Immature natural killer cell (primary cell): ENCODE data around the gene DPCD. TPM values are rescaled to one million over a fixed set of nuclear protein-coding genes. Genes with fewer than 3 reads are reported as not detected.
"Not testable (repeated sequence)": the region's sequence is repeated elsewhere in the genome, so short reads cannot be mapped to it uniquely, and the experiment has no call there.

Experiments
- DNase-seq, 3 donors: peaks; one replicate each; pipeline ENCODE4 v3.0.0; 2022; ENCODE audit warnings: mixed read lengths in 1 of 3
- H3K27ac Mint-ChIP-seq, 6 donors: one replicate each; pipeline ENCODE4 v1.8.0; 2020; ENCODE audit warnings: mixed read lengths in 6 of 6, mild to moderate bottlenecking in 5 of 6, inconsistent platforms in 4 of 6, moderate library complexity in 3 of 6
- H3K27me3 Mint-ChIP-seq, 3 donors: one replicate each; pipeline ENCODE4 v1.8.0; 2020 to 2021; ENCODE audit warnings: low read depth in 3 of 3, mild to moderate bottlenecking in 3 of 3, mixed read lengths in 3 of 3, moderate library complexity in 3 of 3, inconsistent platforms in 1 of 3
- H3K36me3 Mint-ChIP-seq, 3 donors: one replicate each; pipeline ENCODE4 v1.8.0; 2020; ENCODE audit warnings: mixed read lengths in 3 of 3, inconsistent platforms in 2 of 3, mild to moderate bottlenecking in 2 of 3
- H3K4me1 Mint-ChIP-seq, 2 donors: one replicate each; pipeline ENCODE4 v1.8.0; 2020; ENCODE audit warnings: inconsistent platforms in 2 of 2, mild to moderate bottlenecking in 2 of 2, mixed read lengths in 2 of 2, moderate library complexity in 1 of 2
- H3K4me3 Mint-ChIP-seq, 5 donors: one replicate each; pipeline ENCODE4 v1.8.0; 2020; ENCODE audit warnings: mild to moderate bottlenecking in 5 of 5, mixed read lengths in 5 of 5, inconsistent platforms in 3 of 5, moderate library complexity in 3 of 5
- H3K9me3 Mint-ChIP-seq, 6 donors: one replicate each; pipeline ENCODE4 v1.8.0; 2020; ENCODE audit warnings: mild to moderate bottlenecking in 6 of 6, mixed read lengths in 6 of 6, inconsistent platforms in 4 of 6, moderate library complexity in 3 of 6
- polyA plus RNA-seq, 3 donors: library from polyadenylated mRNA; unstranded; fragments of 300-500 nt; fragmentation: Illumina TruSeq; gene quantifications; one replicate each; pipeline ENCODE4 v1.2.3, GENCODE V29; 2021

The DPCD gene
- polyA plus RNA-seq, 3 donors from 2014 or later: 2.1 to 2.8 TPM; not detected in 1

DNA sequence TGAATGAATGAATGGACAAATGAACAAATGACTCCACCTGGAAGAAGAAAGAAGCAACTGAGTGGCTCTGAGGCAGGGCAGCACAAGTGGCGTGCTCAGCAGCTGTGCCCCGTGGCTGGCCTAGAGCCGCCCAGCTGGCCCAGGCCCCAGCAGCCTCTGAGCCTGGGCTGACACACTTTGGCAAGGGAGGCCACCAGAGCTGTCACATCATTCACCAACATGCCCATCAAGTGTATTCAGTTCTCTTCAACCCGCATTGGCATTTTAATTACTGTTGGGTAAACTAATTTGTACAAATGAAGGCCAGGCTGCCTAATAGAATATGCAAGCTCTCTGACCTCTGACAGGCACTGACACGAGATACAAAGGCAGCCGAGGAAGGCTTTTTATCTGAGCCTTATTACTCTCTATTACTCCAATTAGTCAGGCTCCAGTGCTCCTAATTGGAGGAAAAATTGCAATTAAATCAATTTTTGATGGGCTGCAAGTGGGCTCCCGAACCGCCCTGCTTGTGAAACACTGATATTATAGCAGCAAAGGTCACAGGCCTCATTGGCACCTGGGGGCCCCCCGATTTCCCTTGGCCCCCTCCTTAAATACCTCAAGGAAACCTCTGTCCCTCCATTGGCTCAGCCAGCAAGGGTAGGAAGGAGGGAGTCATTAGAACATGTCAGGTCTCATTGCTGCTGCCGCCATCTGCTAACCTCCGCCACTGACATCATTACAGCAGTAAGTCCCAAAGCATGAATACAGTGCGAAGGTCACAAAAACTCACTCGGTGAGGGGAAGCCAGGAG lies 41.9 kb downstream of the DPCD start:
- no peak for DNase-seq
- H3K27me3 Mint-ChIP-seq: peaks cover 0 to 3% (median under 1%) of the 10 kb centered on the region in 3 donors
- H3K4me3 Mint-ChIP-seq: no peak overlapping the region
- H3K27ac Mint-ChIP-seq: peak overlapping the region in 2 of 6 donors; percentile 19 to 22
- peaks cover 0 to 6% (median 4%) of the 10 kb centered on the region in 3 donors for H3K36me3 Mint-ChIP-seq
- peaks cover 19 to 69% of the 10 kb centered on the region in 2 donors for H3K4me1 Mint-ChIP-seq
- H3K9me3 Mint-ChIP-seq: no peaks in the 10 kb centered on the region

DNA sequence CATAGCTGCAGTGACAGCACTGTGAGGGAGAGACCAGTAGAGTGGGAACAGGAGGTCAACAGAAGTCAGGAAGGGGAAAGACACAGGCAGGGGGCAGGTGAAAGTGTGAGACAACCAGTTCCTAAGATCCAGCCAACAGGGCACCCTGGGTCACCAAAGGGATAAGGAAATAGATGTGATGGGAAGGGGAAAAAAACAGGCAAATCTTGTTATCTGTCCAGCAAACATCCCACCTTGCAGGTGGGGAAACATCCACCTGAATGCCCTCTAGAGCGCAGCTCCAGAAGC lies 42.5 kb downstream of the DPCD start:
- no peak for DNase-seq
- H3K4me1 Mint-ChIP-seq: peaks cover 18 to 64% of the 10 kb centered on the region in 2 donors
- no peak overlapping the region for H3K4me3 Mint-ChIP-seq
- H3K9me3 Mint-ChIP-seq: no peaks in the 10 kb centered on the region
- peak overlapping the region in 1 of 6 donors; percentile 22 for H3K27ac Mint-ChIP-seq
- H3K27me3 Mint-ChIP-seq: peaks cover 0 to 3% (median 0%) of the 10 kb centered on the region in 3 donors
- H3K36me3 Mint-ChIP-seq: peaks cover 0 to 4% (median 2%) of the 10 kb centered on the region in 3 donors

DNA sequence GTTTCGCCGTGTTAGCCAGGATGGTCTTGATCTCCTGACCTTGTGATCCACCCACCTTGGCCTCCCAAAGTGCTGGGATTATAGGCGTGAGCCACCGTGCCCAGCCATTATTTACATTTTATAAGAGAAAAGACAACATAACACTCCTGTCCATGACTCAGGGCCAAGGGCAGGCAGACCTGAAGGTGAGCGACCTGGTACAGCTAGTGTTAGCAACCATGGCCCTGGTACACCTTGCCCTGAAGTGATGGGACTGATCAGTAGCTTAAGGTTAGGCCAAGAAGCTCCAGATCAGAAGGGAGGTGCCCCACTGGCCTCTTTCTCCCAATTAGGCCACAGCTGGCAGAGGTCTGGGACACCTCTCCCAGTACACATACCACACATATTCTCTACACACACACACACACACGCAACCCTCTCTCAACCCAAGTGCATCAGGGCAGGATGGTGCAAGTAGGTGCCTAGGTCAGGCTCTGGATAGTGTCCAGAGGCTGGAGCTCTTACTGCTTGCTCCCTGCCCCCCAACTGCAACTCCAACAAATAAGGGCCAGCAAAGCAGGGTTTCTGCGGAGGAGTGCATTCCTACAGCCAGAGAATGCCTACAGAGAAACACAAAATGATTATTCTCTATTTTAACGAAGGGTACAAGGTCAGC lies 43.8 kb downstream of the DPCD start:
- Mint-ChIP-seq H3K4me1 (peaks cover 20 to 61% of the 10 kb centered on the region in 2 donors), H3K27ac (no peak overlapping the region), H3K27me3 (peaks cover 0 to 3% (median 0%) of the 10 kb centered on the region in 3 donors), H3K9me3 (no peaks in the 10 kb centered on the region), H3K4me3 (no peak overlapping the region), H3K36me3 (peaks cover 0 to 4% (median 0%) of the 10 kb centered on the region in 3 donors)
- no peak for DNase-seq

DNA sequence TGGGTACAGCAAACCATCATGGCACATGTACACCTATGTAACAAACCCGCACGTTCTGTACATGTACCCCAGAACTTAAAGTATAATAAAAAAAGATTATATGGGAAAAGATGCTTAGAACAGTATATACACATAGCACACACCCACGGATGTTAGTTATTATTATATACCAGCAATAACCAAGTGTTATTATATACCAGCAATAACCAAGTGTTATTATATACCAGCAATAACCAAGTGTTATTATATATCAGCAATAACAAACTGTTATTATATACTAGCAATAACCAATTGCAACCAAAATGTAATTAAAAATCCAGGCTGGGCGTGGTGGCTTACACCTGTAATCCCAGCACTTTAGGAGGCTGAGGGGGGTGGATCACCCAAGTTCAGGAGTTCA lies 45.4 kb downstream of the DPCD start:
- not testable (repeated sequence) for H3K4me3 Mint-ChIP-seq, DNase-seq, H3K9me3 Mint-ChIP-seq, H3K27me3 Mint-ChIP-seq, H3K27ac Mint-ChIP-seq, H3K36me3 Mint-ChIP-seq
- peaks cover 15 to 46% of the 10 kb centered on the region in 2 donors for H3K4me1 Mint-ChIP-seq

DNA sequence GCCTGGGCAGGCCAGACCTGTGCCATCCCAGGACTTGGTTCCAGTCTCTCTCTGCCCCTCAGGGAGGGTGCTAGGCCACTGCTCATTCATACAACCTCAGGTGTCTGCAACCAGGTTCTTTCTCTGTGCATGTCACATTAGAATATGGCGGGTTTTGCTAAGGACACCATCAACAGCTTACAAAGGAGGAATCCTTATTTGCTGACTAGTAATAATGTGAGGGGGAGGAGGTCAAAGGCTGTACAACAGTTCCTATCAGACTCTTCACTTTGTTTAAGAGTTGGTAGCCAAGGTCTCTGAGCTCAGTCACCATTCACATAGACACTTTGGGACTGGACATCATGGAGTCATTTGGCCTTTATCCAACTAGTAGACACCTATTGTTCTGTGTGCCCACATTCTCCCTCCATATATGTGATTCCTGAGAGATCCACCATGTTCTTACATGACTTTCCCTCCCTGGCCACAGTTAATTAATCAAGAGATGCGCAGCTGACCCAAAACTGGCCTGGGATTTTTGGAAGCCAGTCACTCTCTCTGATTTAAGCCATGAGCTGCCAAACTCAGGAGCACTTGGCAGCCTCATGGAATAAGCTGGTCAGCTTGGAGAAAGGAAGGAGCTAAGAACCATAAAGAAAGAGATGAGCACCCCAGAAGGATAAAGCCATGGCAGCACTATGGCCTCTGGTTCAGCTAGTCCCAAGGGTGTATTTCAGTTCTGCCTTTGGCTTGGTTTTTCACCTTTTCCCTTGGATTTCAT lies 51.2 kb downstream of the DPCD start:
- Mint-ChIP-seq H3K36me3 (peaks cover 6 to 8% (median 6%) of the 10 kb centered on the region in 3 donors), H3K27ac (peak overlapping the region in 5 of 6 donors; percentile 1 to 78 (median 17)), H3K4me1 (peaks cover 19 to 24% of the 10 kb centered on the region in 2 donors)

DNA sequence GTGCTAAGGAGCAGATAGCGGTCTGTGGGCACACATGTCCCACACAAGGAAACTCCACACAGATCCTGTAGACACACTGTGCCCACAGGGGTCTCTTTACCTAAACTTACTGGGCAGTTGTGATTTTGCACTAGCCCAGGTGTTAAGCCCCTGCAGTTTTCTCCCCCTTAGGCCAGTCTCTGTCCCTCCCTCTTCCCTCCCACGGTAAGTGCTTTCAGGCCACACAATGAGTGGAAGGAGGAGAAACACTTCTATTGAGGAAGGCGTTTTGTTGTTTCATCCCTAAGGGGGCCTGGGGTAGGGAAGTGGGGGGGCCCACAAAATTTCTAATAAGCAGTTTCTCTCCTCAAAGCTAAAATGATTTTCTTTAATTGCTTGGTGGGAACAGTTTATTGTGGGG lies 55.4 kb downstream of the DPCD start:
- peaks cover 0 to 5% (median 0%) of the 10 kb centered on the region in 3 donors for H3K36me3 Mint-ChIP-seq
- no peak for DNase-seq
- H3K4me1 Mint-ChIP-seq: peaks cover 21 to 35% of the 10 kb centered on the region in 2 donors
- H3K9me3 Mint-ChIP-seq: no peaks in the 10 kb centered on the region
- no peak overlapping the region for H3K27ac Mint-ChIP-seq
- H3K27me3 Mint-ChIP-seq: no peaks in the 10 kb centered on the region
- H3K4me3 Mint-ChIP-seq: no peak overlapping the region

More for the DNA sequence above, 51.2 kb downstream of the DPCD start:
- Mint-ChIP-seq H3K9me3 (no peaks in the 10 kb centered on the region), H3K27me3 (peaks cover 0 to 1% (median 0%) of the 10 kb centered on the region in 3 donors), H3K4me3 (no peak overlapping the region)
- no peak for DNase-seq

DNA sequence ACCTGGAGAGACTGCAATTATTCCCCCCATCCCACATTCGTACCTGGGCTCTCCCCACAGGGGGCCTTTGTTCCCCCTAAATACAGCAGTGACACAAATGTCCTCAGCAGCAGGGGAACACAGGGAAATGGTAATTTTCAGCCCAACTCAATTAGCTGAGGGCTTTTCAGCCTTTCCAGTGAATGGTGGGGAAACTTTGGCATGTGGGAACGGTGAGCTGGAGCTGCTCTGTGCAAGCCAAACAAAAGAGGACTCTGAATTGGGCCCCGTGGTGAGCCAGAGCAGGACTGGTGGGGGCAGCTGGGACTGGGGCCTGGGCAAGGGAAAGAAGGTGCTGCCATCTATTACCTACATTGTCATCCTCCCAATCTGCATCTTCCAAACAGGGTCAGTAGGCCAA lies 55.9 kb downstream of the DPCD start:
- Mint-ChIP-seq H3K27me3 (no peaks in the 10 kb centered on the region), H3K4me1 (peaks cover 21 to 37% of the 10 kb centered on the region in 2 donors), H3K27ac (peak overlapping the region in 4 of 6 donors; percentile 14 to 50 (median 30)), H3K4me3 (no peak overlapping the region), H3K36me3 (peaks cover 0 to 5% (median 0%) of the 10 kb centered on the region in 3 donors), H3K9me3 (no peaks in the 10 kb centered on the region)
- DNase-seq: no peak

DNA sequence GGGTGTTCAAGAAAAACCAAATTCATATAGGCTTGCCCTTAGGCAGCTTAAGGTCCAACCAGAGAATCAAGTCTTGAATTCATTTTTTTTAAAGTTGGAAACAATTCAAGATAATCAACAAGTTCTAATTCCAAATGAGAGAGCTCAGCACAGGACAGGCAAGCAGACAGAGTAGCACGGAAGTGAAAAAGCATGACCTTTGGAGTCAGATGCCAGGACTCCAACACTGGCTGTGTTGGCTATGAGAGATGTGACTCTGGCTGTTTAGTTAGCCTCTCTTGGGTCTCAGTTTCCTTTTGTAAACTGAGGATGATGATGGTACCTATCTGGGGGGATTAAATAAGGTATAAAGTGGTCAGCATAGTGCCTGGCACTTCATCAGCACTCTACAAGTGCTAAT lies 57.5 kb downstream of the DPCD start:
- DNase-seq: no peak
- Mint-ChIP-seq H3K27me3 (no peaks in the 10 kb centered on the region), H3K4me1 (peaks cover 19 to 46% of the 10 kb centered on the region in 2 donors), H3K36me3 (peaks cover 0 to 8% (median 0%) of the 10 kb centered on the region in 3 donors), H3K27ac (peak overlapping the region in 3 of 6 donors; percentile 3 to 30 (median 27)), H3K9me3 (no peaks in the 10 kb centered on the region), H3K4me3 (no peak overlapping the region)

DNA sequence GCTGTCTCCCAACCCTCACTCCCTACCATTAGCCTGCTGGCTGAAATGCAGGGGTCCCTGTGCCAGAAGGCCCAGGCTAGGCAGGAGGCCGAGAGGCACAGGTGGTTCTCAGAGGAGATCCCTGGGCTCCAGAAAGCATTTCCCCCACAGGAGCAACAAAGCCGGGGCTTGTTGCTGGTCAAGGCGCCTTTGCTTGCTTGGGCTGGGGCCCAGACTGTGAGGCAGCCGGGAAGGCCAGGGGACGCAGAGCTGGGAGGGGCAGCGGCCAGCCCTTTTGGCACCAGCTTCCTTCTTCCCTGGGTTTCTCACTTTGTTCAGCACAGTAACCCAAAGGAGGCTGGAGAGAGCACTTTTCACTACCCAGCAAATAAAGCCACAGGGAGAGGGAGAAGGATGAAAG lies 58.2 kb downstream of the DPCD start:
- Mint-ChIP-seq H3K27me3 (no peaks in the 10 kb centered on the region), H3K4me3 (no peak overlapping the region), H3K27ac (peak overlapping the region in 1 of 6 donors; percentile 46), H3K36me3 (peaks cover 0 to 8% (median 0%) of the 10 kb centered on the region in 3 donors), H3K4me1 (peaks cover 18 to 44% of the 10 kb centered on the region in 2 donors), H3K9me3 (no peaks in the 10 kb centered on the region)
- no peak for DNase-seq

DNA sequence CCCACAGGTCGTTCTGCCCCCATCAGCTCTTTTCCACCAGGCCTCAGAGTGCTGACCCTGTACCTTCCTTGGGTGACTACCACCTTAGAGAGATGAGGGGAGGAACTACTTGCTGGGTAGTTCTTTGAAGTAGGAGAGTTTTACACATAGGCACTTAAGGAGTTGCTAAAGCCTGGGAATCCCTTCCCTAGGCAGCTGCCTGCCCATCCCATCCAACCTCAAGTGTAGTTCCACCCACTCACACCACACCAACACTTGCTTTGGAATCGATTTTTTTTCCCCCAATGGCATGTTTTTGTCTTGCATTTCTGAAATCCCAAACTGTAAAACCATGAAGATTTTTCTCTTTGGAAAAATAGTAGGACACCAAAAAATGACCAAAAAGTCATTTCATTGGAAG lies 59.1 kb downstream of the DPCD start:
- Mint-ChIP-seq H3K36me3 (peaks cover 0 to 8% (median 0%) of the 10 kb centered on the region in 3 donors), H3K9me3 (no peaks in the 10 kb centered on the region), H3K4me3 (no peak overlapping the region), H3K27me3 (no peaks in the 10 kb centered on the region), H3K27ac (peak overlapping the region in 1 of 6 donors; percentile 19), H3K4me1 (peaks cover 15 to 39% of the 10 kb centered on the region in 2 donors)
- DNase-seq: no peak

DNA sequence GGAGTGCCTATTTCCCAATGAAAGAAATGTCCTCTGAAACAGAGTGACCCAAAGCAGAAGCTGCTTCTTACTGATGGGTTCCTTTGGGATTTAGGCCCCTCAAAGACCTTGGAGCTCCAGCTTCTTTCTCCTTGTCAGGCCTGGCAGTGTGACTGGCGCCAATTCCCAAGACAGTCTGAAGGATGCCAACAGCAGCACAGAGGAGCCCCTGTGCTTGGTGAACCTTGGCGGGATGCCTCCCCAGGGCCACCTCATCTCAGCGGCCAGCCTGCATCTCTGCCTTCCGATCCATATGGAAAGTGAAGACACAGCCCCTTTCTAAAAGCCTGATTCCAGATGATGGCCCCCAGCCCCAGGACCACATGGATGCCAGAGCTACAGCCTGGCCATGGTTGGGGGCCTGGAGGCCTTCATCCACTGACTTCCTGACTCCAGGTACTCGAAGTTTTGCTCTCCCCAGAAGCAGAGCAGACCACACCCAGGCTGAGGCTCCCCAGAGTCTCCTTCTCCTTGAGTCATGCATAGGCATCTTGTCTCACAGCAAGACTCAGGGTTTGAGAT lies 61.5 kb downstream of the DPCD start:
- peaks cover 6 to 30% of the 10 kb centered on the region in 2 donors for H3K4me1 Mint-ChIP-seq
- H3K27ac Mint-ChIP-seq: peak overlapping the region in 1 of 6 donors; percentile 31
- H3K36me3 Mint-ChIP-seq: peaks cover 0 to 8% (median 0%) of the 10 kb centered on the region in 3 donors
- no peaks in the 10 kb centered on the region for H3K27me3 Mint-ChIP-seq
- no peak for DNase-seq
- no peak overlapping the region for H3K4me3 Mint-ChIP-seq
- no peaks in the 10 kb centered on the region for H3K9me3 Mint-ChIP-seq

DNA sequence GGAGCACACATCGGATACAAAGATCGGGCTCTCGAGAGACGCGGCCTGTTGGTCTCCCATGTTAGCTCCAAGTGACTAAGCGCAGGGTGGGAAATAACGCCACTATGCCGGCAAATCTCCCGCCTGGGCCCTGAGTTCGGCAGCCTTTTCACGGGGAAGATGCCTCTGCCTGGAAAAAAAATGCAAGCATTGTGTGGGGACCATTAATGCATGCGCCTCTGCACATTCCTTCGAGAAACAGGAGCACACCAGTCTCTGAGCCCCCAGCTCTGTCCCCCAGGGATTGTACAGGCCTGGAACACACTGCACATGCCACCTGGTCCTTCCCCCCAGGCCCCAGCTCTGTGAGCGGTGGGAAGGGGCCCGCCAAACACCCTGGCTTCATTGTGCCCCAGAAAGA lies 62.7 kb downstream of the DPCD start:
- Mint-ChIP-seq H3K9me3 (no peaks in the 10 kb centered on the region), H3K27me3 (no peaks in the 10 kb centered on the region), H3K4me3 (no peak overlapping the region), H3K27ac (no peak overlapping the region), H3K36me3 (peaks cover 0 to 16% (median 4%) of the 10 kb centered on the region in 3 donors), H3K4me1 (peaks cover 2 to 22% of the 10 kb centered on the region in 2 donors)
- DNase-seq: no peak

DNA sequence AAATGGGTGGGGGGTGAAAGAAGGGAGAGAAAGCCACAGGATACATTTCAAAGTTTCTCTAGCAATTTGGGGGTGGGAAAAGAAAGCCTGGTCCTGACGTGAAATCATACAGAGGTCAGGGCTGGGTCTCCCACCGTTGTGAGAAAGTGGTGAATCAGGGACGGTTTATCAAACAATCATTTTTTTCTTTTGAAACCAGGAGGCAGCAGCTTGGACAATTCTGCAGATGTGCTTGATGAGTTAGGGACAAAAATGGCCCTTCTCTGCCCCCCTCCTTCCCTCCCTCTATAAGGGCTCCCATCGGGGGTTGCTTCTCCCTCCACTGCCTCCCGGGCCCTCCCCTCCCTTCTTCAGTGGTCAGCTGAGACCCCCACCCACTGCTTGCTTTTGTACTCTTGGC lies 63.2 kb downstream of the DPCD start:
- Mint-ChIP-seq H3K36me3 (peaks cover 0 to 21% (median 9%) of the 10 kb centered on the region in 3 donors), H3K27ac (no peak overlapping the region), H3K9me3 (no peaks in the 10 kb centered on the region), H3K27me3 (no peaks in the 10 kb centered on the region), H3K4me3 (no peak overlapping the region), H3K4me1 (peaks cover 2 to 22% of the 10 kb centered on the region in 2 donors)
- DNase-seq: no peak
